DOHH2 (cell line): ENCODE results near the gene CRIM1.

Experiments
- EZH2phosphoT487 ChIP-seq: fragments of 200-600 bp; sonication (generic); IDR thresholded peaks from 2 replicates; pipeline ENCODE4 v1.6.1; 2017; ENCODE audit warnings: borderline replicate concordance, mild to moderate bottlenecking, antibody characterized with exemption, low read length, moderate library complexity, mixed read lengths
- TF ChIP-seq, protein P1 (sequence below): fragments of 200-600 bp; sonication (generic); IDR thresholded peaks from one replicate; pipeline ENCODE4 v1.5.1; 2014; ENCODE audit warnings: antibody characterized with exemption, mild to moderate bottlenecking, low read depth, low read length; ENCODE audit not compliant: poor library complexity, severe bottlenecking

DNA sequence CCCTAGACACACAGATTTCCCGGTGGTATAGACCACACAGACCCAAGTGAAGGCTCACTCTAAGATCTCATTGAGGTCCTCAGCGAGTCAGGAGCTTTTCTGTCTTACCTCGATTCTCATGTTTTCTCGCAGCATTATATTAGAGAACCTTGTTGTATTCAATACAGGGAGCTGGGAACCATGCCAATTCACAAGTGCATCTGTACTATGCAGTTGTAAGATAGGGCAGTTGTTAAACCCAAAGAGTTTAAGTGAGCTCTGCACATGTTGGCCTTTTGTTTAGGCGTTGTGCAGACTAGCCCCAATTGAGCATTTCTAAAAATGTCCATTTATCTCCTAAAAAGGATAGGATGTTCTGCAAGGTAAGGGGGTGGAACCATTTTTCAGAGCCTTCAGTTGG lies 182.8 kb downstream of the CRIM1 start:
- TF ChIP-seq, protein P1, sequence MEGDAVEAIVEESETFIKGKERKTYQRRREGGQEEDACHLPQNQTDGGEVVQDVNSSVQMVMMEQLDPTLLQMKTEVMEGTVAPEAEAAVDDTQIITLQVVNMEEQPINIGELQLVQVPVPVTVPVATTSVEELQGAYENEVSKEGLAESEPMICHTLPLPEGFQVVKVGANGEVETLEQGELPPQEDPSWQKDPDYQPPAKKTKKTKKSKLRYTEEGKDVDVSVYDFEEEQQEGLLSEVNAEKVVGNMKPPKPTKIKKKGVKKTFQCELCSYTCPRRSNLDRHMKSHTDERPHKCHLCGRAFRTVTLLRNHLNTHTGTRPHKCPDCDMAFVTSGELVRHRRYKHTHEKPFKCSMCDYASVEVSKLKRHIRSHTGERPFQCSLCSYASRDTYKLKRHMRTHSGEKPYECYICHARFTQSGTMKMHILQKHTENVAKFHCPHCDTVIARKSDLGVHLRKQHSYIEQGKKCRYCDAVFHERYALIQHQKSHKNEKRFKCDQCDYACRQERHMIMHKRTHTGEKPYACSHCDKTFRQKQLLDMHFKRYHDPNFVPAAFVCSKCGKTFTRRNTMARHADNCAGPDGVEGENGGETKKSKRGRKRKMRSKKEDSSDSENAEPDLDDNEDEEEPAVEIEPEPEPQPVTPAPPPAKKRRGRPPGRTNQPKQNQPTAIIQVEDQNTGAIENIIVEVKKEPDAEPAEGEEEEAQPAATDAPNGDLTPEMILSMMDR = no peak
- no peak for TF ChIP-seq EZH2phosphoT487
